ENCODE measurements around the gene SYT9. TPM values are rescaled to one million over a fixed set of nuclear protein-coding genes. Genes with fewer than 3 reads are reported as not detected.

The SYT9 gene
- total and polyA plus RNA-seq, 3 donors from 2014 or later: 2.7 to 4.1 (median 3.1) TPM

DNA sequence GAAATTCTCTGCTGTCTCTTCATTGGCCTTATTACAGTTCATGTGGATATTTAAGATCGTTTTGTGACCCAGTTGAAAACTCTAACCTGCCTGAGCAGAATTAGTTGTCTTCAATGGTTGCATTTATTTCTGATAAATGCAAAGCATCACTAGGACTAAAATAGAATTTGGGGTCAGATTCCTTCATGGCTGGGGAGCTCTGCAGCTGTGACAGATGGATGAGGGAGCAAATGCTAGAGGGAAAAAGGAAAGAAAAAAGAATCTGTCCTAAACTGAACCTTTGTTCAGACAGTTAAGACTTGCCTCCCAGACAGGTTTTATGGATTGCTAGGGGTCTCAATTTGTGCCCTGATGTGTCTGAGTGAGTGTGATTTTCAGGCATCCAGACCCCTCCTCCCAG is 113.0 kb downstream of the SYT9 start:
- Histone ChIP-seq H3K27me3 (no peaks in the 10 kb centered on the region), H3K9me3 (no peaks in the 10 kb centered on the region), H3K4me3 (no peak overlapping the region), H3K36me3 (ENCODE audit: low read depth, missing control alignments) (no peaks in the 10 kb centered on the region), H3K27ac (no peak overlapping the region), H3K4me1 (no peaks in the 10 kb centered on the region)
- TF ChIP-seq, protein P1, sequence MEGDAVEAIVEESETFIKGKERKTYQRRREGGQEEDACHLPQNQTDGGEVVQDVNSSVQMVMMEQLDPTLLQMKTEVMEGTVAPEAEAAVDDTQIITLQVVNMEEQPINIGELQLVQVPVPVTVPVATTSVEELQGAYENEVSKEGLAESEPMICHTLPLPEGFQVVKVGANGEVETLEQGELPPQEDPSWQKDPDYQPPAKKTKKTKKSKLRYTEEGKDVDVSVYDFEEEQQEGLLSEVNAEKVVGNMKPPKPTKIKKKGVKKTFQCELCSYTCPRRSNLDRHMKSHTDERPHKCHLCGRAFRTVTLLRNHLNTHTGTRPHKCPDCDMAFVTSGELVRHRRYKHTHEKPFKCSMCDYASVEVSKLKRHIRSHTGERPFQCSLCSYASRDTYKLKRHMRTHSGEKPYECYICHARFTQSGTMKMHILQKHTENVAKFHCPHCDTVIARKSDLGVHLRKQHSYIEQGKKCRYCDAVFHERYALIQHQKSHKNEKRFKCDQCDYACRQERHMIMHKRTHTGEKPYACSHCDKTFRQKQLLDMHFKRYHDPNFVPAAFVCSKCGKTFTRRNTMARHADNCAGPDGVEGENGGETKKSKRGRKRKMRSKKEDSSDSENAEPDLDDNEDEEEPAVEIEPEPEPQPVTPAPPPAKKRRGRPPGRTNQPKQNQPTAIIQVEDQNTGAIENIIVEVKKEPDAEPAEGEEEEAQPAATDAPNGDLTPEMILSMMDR (IDR thresholded peaks at IDR 0.05): no peak
- TF ChIP-seq POLR2A (IDR thresholded peaks at IDR 0.05): no peak
- DNase-seq: no peak
- 58 to 79% methylated on average over 1 of the region's 1 CpG for WGBS, 2 donors
- intact Hi-C loops (cut with DNase I; ENCODE audit: low total_unique reads): no loop called here

DNA sequence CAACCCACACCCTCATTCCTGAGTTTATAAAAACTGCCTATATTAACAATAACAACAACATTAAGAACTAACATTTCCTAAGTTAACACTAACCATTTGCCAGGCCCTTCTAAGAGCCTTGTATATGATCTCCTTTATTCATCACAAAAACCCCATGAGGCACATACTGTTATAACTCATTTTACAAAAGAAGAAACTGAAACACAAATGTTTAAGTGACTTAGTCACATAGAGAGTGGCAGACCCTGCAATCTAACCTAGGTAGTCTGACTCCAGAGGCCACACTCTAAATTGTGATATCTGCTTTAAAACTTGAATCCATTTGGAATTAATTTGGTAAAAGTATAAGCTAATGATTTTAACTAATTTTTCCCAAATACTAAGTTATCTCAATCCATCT is 116.1 kb downstream of the SYT9 start:
- no peaks in the 10 kb centered on the region for H3K27me3 ChIP-seq
- H3K4me1 ChIP-seq: no peaks in the 10 kb centered on the region
- H3K27ac ChIP-seq: no peak overlapping the region
- no peak for DNase-seq
- no peak overlapping the region for H3K4me3 ChIP-seq
- no peak for TF ChIP-seq POLR2A (IDR thresholded peaks at IDR 0.05)
- TF ChIP-seq, protein P1 (IDR thresholded peaks at IDR 0.05): no peak
- no peaks in the 10 kb centered on the region for H3K9me3 ChIP-seq
- intact Hi-C loops (cut with DNase I; ENCODE audit: low total_unique reads): no loop called here
- no peaks in the 10 kb centered on the region for H3K36me3 ChIP-seq (ENCODE audit: low read depth, missing control alignments)

DNA sequence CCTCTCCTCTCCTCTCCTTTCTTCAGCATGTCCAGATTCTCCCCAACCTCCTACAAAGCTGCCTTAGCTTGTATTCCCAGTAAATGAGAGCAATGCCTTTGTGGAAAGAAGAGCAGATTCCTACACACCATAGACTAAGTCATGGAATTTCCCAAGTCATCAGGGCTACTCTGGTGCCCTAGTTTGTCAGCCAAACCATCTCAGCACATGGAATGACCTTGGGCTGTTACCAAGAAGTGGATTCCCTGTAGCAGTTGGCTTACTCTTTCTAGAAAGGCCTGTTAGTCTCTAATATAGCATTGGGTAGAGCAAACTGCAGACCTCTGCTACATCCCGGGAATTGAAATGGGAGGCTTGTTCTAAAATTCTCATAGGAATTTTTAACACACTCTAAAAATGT is 124.7 kb downstream of the SYT9 start:
- no peaks in the 10 kb centered on the region for H3K36me3 ChIP-seq (ENCODE audit: low read depth, missing control alignments)
- H3K9me3 ChIP-seq: no peaks in the 10 kb centered on the region
- no peak overlapping the region for H3K4me3 ChIP-seq
- WGBS, 2 donors: 96 to 100% methylated on average over 1 of the region's 1 CpG
- H3K4me1 ChIP-seq: no peaks in the 10 kb centered on the region
- no peak overlapping the region for H3K27ac ChIP-seq
- intact Hi-C loops (cut with DNase I; ENCODE audit: low total_unique reads): no loop called here
- DNase-seq: no peak
- TF ChIP-seq, protein P1 (IDR thresholded peaks at IDR 0.05): no peak
- TF ChIP-seq POLR2A (IDR thresholded peaks at IDR 0.05): no peak
- no peaks in the 10 kb centered on the region for H3K27me3 ChIP-seq

DNA sequence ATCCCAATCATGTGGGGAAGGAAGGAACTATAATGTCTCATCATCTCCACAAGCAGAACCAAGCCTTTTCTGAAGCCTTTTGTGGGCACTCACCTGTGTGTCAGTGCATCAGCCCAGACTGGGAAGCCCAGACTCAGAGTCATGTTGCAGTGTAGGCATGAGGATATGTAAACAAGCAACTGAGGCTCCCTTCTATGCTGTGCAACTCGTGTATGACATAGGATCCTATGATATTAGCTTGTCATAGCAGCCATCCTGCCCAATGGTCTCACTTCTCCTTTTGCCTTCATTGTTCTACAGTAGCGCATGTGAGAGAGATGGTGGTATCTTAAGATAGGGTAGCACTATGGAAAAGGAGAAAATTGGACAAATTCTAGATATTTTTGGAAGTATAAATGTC is 130.2 kb downstream of the SYT9 start:
- DNase-seq: no peak
- TF ChIP-seq POLR2A (IDR thresholded peaks at IDR 0.05): no peak
- TF ChIP-seq, protein P1 (IDR thresholded peaks at IDR 0.05): no peak
- 70 to 73% methylated on average over 2 of the region's 2 CpGs for WGBS, 2 donors
- no peaks in the 10 kb centered on the region for H3K4me1 ChIP-seq
- no peaks in the 10 kb centered on the region for H3K36me3 ChIP-seq (ENCODE audit: low read depth, missing control alignments)
- no peaks in the 10 kb centered on the region for H3K27me3 ChIP-seq
- no peaks in the 10 kb centered on the region for H3K9me3 ChIP-seq
- H3K4me3 ChIP-seq: no peak overlapping the region
- intact Hi-C loops (cut with DNase I; ENCODE audit: low total_unique reads): no loop called here
- no peak overlapping the region for H3K27ac ChIP-seq

DNA sequence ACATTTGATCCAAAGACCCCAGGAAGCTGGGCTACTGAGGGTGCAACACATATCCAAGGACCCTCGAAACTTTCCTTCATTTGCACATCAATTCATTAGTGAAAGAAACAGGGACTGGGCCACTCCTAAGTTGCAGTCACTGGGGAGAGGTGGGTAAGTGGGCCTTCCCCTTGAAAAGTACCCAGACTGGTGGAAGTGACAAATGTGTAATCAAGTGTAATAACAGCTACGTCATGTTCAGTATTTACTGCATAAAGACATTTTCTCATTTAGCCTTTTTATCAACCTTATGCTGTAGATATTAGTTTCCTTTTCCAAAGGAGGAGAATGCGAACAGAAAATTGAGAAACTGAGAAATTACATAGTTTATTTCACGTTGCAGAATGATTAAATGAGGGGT is 131.7 kb downstream of the SYT9 start:
- Histone ChIP-seq H3K27me3 (no peaks in the 10 kb centered on the region), H3K4me3 (no peak overlapping the region), H3K36me3 (ENCODE audit: low read depth, missing control alignments) (no peaks in the 10 kb centered on the region), H3K9me3 (no peaks in the 10 kb centered on the region), H3K4me1 (no peaks in the 10 kb centered on the region), H3K27ac (no peak overlapping the region)
- DNase-seq: no peak
- intact Hi-C loops (cut with DNase I; ENCODE audit: low total_unique reads): no loop called here
- TF ChIP-seq POLR2A (IDR thresholded peaks at IDR 0.05): no peak
- TF ChIP-seq, protein P1 (IDR thresholded peaks at IDR 0.05): no peak
- 83% methylated on average over 4 of the region's 4 CpGs for WGBS, 2 donors
